ENCODE measurements around the gene KCNMA1.

The KCNMA1 gene

GRCh38 chr10:77506517-77507200 is 130.9 kb downstream of the KCNMA1 start:
- no peak for DNase-seq (ENCODE audit: low spot score)

- no peak for DNase-seq (ENCODE audit: low spot score)
These were observed 131.9 kb downstream of the KCNMA1 start for GRCh38 chr10:77505431-77506334.

- DNase-seq (ENCODE audit: low spot score): no peak
These were observed 132.7 kb downstream of the KCNMA1 start for GRCh38 chr10:77504873-77505257.

GRCh38 chr10:77504196-77504872 is 133.3 kb downstream of the KCNMA1 start:
- no peak for DNase-seq (ENCODE audit: low spot score)

- no peak for DNase-seq (ENCODE audit: low spot score)
These were observed 135.8 kb downstream of the KCNMA1 start for GRCh38 chr10:77501846-77502261.

GRCh38 chr10:77501152-77501845 is 136.3 kb downstream of the KCNMA1 start:
- no peak for DNase-seq (ENCODE audit: low spot score)

DNA sequence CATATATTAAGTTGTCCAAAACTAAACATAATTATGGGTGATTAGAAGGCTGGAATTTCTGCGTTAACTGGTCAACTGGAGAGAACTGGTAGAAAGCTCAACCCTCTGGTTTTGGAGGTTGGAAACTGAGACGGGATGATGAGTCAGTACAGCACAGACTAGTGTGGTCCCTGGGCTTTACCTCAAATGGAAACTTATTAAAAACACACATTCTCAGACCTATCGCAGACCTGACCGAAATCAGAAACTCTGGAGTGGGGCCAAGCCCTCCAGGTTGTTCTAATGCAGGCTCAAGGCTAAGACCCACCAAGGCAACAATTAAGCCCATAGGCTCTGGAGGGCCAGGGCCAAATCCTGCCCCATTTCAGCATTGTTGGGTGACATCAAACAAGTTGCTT is 136.9 kb downstream of the KCNMA1 start:
- DNase-seq (ENCODE audit: low spot score): no peak

- DNase-seq (ENCODE audit: low spot score): no peak
These were observed 138.8 kb downstream of the KCNMA1 start for GRCh38 chr10:77498829-77499228.

- no peak for DNase-seq (ENCODE audit: low spot score)
These were observed 139.4 kb downstream of the KCNMA1 start for GRCh38 chr10:77498210-77498609.

GRCh38 chr10:77497748-77498147 is 139.9 kb downstream of the KCNMA1 start:
- DNase-seq (ENCODE audit: low spot score): no peak

GRCh38 chr10:77496941-77497420 is 140.6 kb downstream of the KCNMA1 start:
- DNase-seq (ENCODE audit: low spot score): peak; percentile 74

- no peak for DNase-seq (ENCODE audit: low spot score)
These were observed 142.7 kb downstream of the KCNMA1 start for GRCh38 chr10:77494756-77495541.

DNA sequence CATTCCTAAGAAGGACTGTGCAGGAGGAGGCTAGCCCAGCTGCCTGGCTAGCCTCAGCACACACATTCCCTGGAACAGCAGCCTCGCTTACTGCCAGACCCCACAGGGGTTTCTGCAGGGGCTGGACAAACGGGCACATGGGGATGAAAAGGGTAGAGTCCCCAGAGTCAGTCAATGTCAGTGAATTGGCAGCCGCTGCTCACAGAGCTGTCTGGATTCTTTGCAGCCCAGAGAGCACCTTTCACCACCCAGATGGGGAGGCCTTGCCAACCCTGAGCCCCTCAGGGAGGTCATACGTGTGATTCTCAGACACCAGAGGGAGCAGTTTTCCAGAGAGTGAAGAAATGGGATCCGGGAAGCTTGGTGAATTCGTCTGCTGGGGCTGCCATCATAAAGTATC is 143.3 kb downstream of the KCNMA1 start:
- DNase-seq (ENCODE audit: low spot score): peak; percentile 46

DNA sequence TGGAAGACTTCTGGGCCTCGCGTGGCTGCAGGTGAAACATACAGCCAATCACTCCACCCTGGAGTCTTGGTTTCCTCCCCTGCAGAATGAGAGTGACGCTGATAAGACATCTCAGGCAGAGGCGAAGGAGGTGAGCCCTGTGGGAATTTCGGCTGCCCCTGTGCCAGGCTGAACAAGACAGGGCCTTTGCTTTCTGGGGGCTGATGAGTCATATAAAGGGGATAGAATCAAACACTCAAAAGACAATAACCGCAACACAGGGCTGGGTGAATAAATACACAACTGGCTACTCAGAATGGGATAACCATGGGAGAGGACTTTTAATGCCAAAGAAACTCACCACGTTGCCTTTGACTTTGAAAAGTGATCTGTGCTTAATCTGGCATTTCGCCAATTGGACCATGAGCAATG is 143.8 kb downstream of the KCNMA1 start:
- DNase-seq (ENCODE audit: low spot score): no peak

DNA sequence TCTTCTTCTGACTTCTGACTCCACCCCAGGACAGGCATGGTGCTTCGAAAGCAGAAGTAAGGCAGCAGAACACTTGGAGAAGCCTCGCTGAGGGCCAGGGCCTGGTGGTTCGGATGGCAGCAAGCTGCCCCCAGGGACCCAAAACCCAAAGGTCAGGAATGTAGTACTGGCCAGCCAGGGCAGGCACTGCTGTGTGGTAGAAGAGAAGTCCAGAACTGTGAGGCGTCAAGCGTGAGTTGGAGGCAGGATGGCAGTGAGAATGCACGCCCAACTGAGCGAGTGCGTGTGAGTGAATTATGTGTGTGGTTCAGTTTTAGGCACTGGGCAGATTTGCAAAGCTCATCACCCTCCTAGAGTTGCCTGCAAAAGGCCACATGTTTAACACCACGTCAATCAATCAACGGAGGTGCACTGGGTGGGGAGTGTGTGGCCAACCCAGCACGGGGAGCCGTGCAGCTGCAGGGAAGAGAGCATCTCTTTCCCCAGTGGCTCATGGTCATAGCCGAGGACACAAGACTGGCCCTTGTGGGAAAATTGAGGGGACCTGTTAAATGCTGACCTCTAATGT is 144.3 kb downstream of the KCNMA1 start:
- DNase-seq (ENCODE audit: low spot score): no peak

DNA sequence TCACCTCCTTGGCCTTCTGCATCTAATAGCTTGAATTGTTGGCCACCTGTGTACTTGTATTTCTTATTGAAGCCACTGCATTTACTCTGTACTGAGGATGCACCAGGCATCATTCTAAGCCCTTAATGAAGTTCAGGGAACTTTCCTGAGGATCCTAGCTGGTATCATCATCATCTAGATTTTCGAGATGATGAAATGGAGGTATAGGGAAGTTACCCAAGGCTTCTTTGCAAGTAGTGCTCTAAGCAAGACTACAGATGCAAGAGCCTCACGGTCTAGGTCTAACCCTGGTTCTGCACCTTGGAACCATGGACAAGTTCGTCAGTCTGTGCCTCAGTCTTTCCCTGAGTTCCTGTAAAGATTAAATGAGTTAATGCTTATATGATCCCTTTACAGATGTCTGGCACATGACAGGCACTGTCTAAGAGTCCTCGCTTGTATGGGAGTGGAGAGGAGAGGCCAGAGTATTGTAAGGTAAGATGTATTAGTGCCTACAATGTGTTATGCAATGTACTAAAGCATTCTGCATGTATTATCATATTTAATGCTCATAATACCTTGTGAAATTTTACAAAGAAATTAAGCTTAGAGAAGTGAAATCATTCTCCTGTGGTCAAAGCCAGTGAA is 145.1 kb downstream of the KCNMA1 start:
- no peak for DNase-seq (ENCODE audit: low spot score)

DNA sequence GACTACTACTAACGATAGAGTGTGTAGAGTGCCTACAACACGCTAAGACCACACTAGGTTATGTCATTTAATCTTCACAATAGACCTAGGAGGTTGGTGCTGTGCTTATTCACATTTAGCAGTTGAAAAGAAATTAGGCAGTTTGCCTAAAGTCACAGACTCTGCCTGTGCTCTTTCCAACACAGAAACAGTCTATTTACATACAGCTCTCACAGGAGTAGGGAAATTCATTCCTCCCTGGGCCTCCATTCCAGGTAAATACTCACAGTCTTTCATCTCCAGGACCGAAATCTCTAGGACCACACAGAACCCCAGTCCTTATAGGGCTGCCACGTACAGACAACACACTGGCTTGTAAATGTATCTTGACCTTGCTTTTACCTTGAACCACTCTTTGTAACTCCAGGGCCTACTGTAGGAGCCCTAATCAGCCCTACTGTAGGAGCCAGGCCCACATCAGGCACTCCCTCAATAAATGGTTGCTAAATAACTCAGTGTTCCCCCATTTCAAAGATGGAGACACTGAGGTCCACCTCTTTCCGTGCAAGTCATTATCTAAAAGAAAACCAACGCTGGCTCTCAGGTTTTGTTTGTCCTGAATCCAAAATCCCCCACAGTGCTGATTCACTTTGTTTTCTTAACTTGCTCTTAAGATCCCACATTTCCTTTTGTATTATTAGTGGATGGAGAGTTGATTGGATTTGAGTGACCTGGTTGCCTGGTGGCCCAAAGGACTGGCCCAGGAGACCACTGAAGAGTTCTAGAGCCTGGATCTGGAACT is 146.9 kb downstream of the KCNMA1 start:
- DNase-seq (ENCODE audit: low spot score): no peak

GRCh38 chr10:77486517-77486916 is 151.1 kb downstream of the KCNMA1 start:
- no peak for DNase-seq (ENCODE audit: low spot score)

DNA sequence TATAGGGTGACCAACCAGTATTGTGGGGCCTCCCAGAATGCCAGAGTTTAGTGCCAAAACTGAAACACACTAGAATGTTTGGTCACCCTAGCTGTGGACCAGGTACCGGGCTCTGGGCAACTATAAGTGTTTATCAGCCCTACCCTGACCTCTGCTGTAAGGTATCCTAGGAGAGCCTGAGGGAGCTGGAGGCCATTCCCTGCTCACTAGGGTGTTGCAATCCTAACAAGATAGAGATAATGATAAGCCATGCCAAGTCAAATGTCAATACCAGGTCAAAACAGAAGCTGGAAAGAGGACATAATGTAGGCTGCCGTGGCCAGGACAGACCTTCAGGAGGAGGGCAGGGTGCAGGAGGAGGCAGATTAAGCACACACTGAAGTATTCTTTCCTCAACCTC is 151.8 kb downstream of the KCNMA1 start:
- DNase-seq (ENCODE audit: low spot score): no peak

DNA sequence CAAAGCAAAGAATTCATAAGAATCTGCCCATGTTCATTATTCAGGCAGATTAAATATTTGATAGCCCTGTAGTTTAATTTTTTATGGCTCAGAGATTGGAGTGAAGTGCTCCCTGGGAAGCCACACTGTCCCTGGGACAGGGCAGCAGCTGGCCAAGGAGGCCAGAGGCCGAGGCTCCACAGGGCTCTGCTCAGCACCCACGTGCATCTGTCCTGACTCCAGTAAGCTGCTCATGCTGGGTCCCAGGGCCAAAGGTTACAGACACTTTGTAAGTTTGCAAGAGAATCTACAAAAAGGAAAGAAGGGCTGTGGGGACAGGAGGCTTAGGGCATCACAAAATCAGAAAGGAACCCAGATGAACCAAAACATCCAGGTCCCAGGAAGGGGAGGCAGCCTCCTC is 155.5 kb downstream of the KCNMA1 start:
- DNase-seq (ENCODE audit: low spot score): no peak

Measured in pons (tissue), 1 donor.